D721Med (cell line): ENCODE data around the gene HEATR5B.

ENCODE experiments used
- DNase-seq: peaks from one replicate; pipeline ENCODE4 v3.0.0; 2011; ENCODE audit warnings: low spot score; ENCODE audit not compliant: insufficient read length
- FAIRE-seq: peaks from 2 replicates; lab custom pipeline; 2011; peaks lifted over from hg19 to GRCh38; lab: Jason Lieb, UNC
- TF ChIP-seq, protein P1 (sequence below): IDR thresholded peaks from 2 replicates; pipeline ENCODE4 v1.5.1; 2012; ENCODE audit warnings: mild to moderate bottlenecking, control low read depth; ENCODE audit not compliant: insufficient read depth; ENCODE audit errors: missing control alignments

The HEATR5B gene

DNA sequence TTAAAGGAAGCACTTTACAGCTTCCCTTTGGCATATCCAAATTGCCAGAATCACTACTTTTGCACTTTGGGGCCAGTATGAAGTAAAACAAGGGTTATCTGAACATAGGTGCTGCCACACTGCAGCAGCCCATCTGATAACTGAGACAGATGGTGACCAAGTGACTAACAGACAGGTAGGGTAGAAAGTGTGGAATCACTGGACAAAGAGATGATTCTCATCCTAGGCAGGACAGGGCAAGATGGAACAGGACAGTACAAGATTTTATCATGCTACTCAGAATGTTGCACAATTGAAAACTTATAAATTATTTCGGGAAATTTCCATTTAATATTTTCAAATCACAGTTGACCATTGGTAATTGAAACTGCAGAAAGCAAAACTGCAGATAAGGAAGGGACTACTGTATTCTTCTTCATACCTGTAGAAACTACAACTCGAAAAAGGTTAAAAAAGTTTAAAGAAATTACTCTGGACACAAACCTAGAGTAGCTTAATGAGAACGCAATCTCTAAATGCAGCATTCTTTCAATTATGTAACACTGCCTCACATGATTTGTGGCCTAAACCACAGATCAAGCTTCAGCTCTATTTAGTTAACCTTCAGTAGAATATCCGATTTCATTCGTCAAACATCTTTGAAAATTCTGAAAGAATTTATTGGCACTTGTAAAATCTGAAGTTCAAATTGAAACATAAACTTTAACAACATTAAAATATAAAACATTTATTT, 31.4 kb downstream of the HEATR5B start:
- TF ChIP-seq, protein P1, sequence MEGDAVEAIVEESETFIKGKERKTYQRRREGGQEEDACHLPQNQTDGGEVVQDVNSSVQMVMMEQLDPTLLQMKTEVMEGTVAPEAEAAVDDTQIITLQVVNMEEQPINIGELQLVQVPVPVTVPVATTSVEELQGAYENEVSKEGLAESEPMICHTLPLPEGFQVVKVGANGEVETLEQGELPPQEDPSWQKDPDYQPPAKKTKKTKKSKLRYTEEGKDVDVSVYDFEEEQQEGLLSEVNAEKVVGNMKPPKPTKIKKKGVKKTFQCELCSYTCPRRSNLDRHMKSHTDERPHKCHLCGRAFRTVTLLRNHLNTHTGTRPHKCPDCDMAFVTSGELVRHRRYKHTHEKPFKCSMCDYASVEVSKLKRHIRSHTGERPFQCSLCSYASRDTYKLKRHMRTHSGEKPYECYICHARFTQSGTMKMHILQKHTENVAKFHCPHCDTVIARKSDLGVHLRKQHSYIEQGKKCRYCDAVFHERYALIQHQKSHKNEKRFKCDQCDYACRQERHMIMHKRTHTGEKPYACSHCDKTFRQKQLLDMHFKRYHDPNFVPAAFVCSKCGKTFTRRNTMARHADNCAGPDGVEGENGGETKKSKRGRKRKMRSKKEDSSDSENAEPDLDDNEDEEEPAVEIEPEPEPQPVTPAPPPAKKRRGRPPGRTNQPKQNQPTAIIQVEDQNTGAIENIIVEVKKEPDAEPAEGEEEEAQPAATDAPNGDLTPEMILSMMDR = no peak
- no peak for FAIRE-seq

DNA sequence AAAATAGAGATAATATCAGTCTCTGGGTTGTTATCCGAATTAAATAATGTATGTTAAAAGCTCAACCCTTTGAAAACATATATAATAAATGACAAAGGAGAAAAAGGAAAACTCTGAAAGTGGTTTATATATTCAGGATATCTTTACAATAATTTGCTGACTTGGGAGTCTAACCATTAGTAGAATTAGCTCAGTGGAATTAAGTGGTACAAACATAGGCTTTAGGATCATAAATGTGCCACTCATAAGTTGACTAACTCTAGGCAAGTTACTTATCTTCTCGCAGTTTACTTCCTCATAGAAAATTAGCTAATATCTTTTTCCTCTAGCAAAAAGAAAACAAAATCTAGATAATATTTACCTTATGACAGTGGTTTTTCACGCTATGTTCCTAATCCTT, 44.6 kb downstream of the HEATR5B start:
- TF ChIP-seq, protein P1 = no peak
- no peak for FAIRE-seq
- DNase-seq = no peak

More for the DNA sequence above, 31.4 kb downstream of the HEATR5B start:
- DNase-seq = no peak

DNA sequence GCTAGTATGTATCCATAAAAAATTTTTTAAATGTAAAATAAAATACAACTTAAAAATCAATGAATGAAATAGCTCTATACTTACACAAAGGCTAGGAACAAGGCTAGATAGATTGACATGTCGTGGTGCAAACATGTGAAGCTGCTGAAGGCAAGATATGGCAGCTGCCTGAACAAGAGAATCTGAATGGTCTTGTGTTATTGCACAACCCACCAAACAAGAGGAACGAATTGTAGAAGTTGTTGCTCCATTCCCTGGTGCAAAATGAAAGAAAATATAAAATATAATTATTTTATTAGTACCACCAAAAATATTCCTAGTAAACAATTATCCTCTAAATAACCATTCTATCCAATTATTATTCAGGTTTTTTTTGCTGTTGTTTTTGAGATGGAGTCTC, 46.4 kb downstream of the HEATR5B start:
- TF ChIP-seq, protein P1 = no peak
- FAIRE-seq = no peak
- no peak for DNase-seq

DNA sequence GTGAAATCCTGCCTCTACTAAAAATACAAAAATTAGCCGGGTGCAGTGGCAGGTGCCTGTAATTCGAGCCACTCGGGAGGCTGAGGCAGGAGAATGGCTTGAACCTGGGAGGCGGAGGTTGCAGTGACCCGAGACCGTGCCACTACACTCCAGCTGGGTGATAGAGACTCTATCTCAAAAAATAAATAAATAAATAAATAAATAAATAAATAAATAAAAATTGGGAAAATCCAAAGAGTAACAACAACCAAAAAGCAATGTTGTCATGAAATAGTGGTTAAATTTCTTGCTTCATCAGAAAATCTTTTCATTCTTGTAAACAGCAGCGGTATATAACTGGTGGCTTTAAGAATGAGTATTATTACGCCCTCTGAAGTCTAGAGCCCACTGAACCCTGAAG, 54.4 kb downstream of the HEATR5B start:
- TF ChIP-seq, protein P1 = no peak
- DNase-seq (no peak), FAIRE-seq (no peak)

DNA sequence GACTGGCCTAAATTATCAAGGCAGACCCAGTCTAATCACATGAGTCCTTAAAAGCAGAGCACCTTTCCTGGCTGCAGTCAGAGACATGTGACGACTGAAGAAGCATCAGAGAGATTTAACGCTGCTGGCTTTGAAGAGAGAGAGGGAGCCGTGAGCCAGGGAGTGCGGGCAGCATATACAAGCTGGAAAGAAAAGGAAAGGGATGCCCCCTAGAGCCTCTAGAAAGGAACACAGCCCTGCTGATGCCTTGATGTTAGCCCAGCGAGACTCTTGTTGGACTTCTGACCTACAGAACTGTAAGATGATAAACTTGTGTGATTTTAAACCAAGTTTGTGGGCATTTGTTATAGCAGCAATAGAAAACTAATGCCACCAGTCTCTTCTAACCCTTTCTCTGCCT, 58.1 kb downstream of the HEATR5B start:
- DNase-seq (no peak), FAIRE-seq (peak; percentile 73)
- TF ChIP-seq, protein P1 = peak; percentile 13

DNA sequence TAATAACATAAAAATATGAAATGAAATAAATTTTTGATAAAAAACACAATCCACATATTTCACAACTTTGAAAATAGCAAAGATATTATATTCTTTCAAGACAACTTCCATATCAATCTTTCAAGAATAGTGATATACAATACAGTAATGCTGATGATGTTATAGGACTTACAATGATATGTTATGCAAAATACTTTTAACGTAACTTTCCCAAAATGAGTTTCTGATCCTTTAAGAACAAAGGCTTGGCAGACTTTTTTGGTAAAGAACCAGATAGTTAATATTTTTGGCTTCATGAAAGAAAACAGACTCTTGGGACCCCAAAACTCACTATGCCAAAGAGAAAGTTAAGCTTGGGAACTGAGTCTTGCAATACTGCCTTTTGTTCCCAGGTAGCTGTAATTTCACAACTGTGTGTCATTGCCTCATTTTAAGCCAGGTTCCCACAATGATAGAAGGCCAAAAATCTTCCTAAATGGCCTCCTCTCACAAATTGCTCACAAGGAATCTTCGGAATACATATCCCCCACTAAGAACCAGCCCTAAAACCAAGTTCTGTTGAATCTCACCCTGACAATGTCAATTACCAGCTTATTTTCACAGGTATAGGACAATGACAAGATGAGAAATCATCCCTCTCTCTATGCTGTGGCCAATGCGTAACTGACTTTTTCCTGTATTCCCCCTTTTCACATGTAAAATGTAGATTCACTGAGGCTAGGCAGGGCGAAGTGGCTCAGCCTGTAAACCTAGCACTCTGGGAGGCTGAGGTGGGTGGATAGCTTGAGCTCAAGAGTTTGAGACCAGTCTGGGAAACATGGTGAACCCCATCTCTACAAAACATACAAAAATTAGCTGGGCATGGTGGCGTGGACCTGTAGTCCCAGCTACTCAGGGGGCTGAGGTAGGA, 63.0 kb downstream of the HEATR5B start:
- DNase-seq (no peak), FAIRE-seq (no peak)
- TF ChIP-seq, protein P1 = no peak
